Measurements from ENCODE around the gene IFT57.

GRCh38 chr3:108159105-108159504, 63.1 kb downstream of the IFT57 start:
- no peak for TF ChIP-seq NFXL1 (IDR thresholded peaks at IDR 0.05; ENCODE audit: borderline replicate concordance)
- no peak for TF ChIP-seq EZH2 (IDR thresholded peaks at IDR 0.05; ENCODE audit: borderline replicate concordance, control insufficient read depth, low read depth, low read length)
- TF ChIP-seq ATF2 (IDR thresholded peaks at IDR 0.05; ENCODE audit: low read length) = no peak
- no peak for TF ChIP-seq ZNF687 (IDR thresholded peaks at IDR 0.05)
- no peak for TF ChIP-seq CTCF (IDR thresholded peaks at IDR 0.05 in 2 of 3, conservative IDR thresholded peaks at IDR 0.05 in 1 of 3; ENCODE audit: control insufficient read depth in 2 of 3, extremely low read depth in 1 of 3, insufficient read depth in 1 of 3, low read depth in 3 of 3, low read length in 3 of 3)
- no peak for TF ChIP-seq HCFC1 (IDR thresholded peaks at IDR 0.05; ENCODE audit: low read length)
